Progenitor cell of endocrine pancreas (in vitro differentiated cells): ENCODE data around the gene SCYL3. TPM values are rescaled to one million over a fixed set of nuclear protein-coding genes. Genes with fewer than 3 reads are reported as not detected.

Experiments
- DNase-seq: peaks from one replicate; pipeline ENCODE4 v3.0.0; 2021; ENCODE audit warnings: low spot score; ENCODE audit not compliant: unreplicated experiment
- H3K27ac Mint-ChIP-seq: 2 replicates; pipeline ENCODE4 v1.8.0; 2021; ENCODE audit warnings: mild to moderate bottlenecking, moderate library complexity, mixed read lengths
- H3K27me3 Mint-ChIP-seq: 2 replicates; pipeline ENCODE4 v1.8.0; 2021; ENCODE audit warnings: mixed read lengths
- H3K36me3 Mint-ChIP-seq: 2 replicates; pipeline ENCODE4 v1.8.0; 2022; ENCODE audit warnings: mixed read lengths; ENCODE audit not compliant: insufficient read depth
- H3K4me1 Mint-ChIP-seq: 2 replicates; pipeline ENCODE4 v1.8.0; 2021; ENCODE audit warnings: low read depth, mixed read lengths
- H3K4me3 Mint-ChIP-seq: 2 replicates; pipeline ENCODE4 v1.8.0; 2021; ENCODE audit warnings: low read depth, mild to moderate bottlenecking, moderate library complexity, mixed read lengths
- H3K9me3 Mint-ChIP-seq: 2 replicates; pipeline ENCODE4 v1.8.0; 2021; ENCODE audit warnings: low read depth, mixed read lengths
- total RNA-seq: library from RNA; stranded (reverse); gene quantifications from 2 replicates; pipeline ENCODE4 v1.2.1, GENCODE V29; 2021
- TF ChIP-seq, protein P1 (sequence below): fragments of 200-600 bp; sonication (generic); IDR thresholded peaks from one replicate; pipeline ENCODE4 v1.5.0; 2021; ENCODE audit warnings: antibody characterized with exemption, mild to moderate bottlenecking; ENCODE audit not compliant: unreplicated experiment

SCYL3 gene
- total RNA-seq, 1 donor from 2014 or later = 14.8 TPM

- no peak for DNase-seq
- Mint-ChIP-seq H3K4me3 (no peak overlapping the region), H3K36me3 (no peaks in the 10 kb centered on the region), H3K4me1 (peaks cover 7% of the 10 kb centered on the region), H3K27ac (no peak overlapping the region), H3K27me3 (no peaks in the 10 kb centered on the region), H3K9me3 (no peaks in the 10 kb centered on the region)
- TF ChIP-seq, protein P1, sequence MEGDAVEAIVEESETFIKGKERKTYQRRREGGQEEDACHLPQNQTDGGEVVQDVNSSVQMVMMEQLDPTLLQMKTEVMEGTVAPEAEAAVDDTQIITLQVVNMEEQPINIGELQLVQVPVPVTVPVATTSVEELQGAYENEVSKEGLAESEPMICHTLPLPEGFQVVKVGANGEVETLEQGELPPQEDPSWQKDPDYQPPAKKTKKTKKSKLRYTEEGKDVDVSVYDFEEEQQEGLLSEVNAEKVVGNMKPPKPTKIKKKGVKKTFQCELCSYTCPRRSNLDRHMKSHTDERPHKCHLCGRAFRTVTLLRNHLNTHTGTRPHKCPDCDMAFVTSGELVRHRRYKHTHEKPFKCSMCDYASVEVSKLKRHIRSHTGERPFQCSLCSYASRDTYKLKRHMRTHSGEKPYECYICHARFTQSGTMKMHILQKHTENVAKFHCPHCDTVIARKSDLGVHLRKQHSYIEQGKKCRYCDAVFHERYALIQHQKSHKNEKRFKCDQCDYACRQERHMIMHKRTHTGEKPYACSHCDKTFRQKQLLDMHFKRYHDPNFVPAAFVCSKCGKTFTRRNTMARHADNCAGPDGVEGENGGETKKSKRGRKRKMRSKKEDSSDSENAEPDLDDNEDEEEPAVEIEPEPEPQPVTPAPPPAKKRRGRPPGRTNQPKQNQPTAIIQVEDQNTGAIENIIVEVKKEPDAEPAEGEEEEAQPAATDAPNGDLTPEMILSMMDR = no peak
Measured at GRCh38 chr1:169906938-169907337, 13.2 kb upstream of the SCYL3 start.

DNA sequence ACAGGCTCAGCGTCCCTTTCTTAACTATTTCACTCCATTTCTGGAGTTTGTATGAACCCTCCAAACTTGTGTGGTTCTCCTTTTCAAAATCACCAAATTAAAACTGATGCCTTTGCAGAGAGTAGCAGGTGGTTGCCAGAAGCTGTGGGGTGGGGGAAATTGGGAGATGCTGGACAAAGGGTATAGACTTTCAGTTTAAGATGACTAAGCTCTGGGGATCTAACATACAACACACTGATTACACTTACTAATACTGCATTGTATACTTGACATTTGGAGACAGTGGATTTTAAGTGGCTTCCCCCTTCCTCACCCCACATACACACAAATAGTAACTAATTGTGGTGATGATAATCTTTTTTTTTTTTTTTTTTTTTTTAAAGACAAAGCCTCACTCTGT, 11.1 kb upstream of the SCYL3 start:
- Mint-ChIP-seq H3K27ac (no peak overlapping the region), H3K4me1 (peaks cover 11% of the 10 kb centered on the region), H3K9me3 (no peaks in the 10 kb centered on the region), H3K27me3 (peaks cover 3% of the 10 kb centered on the region), H3K36me3 (no peaks in the 10 kb centered on the region), H3K4me3 (no peak overlapping the region)
- DNase-seq = no peak
- TF ChIP-seq, protein P1 = no peak

DNA sequence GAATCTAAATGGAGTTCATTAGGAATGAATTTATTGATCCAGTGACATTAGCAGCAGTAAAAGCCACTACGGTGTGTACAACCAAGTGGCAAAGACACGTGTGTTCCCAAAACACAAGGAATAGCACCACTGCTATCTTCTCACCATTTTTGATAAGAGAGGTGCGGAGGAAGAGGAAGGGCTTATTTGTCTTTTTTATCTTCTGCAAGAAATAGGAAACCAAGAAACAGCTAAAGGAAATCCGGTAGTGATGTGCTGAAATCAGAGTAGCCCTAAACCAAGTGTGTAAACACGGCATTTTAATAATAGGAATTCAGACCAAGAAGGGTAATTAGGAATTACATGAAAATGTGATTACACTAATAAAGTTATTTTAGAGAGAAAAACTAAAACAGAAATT, 9.1 kb upstream of the SCYL3 start:
- Mint-ChIP-seq H3K27ac (no peak overlapping the region), H3K4me1 (peaks cover 11% of the 10 kb centered on the region), H3K4me3 (no peak overlapping the region), H3K36me3 (no peaks in the 10 kb centered on the region), H3K9me3 (no peaks in the 10 kb centered on the region), H3K27me3 (peaks cover 7% of the 10 kb centered on the region)
- DNase-seq = no peak
- TF ChIP-seq, protein P1 = no peak

- Mint-ChIP-seq H3K27ac (no peak overlapping the region), H3K4me1 (peaks cover 11% of the 10 kb centered on the region), H3K27me3 (peaks cover 20% of the 10 kb centered on the region), H3K9me3 (no peaks in the 10 kb centered on the region), H3K36me3 (no peaks in the 10 kb centered on the region), H3K4me3 (no peak overlapping the region)
- TF ChIP-seq, protein P1 = no peak
- DNase-seq = no peak
Measured at GRCh38 chr1:169901115-169901514, 7.4 kb upstream of the SCYL3 start.

GRCh38 chr1:169900571-169900970, 6.9 kb upstream of the SCYL3 start:
- H3K9me3 Mint-ChIP-seq = no peaks in the 10 kb centered on the region
- DNase-seq = no peak
- H3K4me3 Mint-ChIP-seq = no peak overlapping the region
- H3K27ac Mint-ChIP-seq = no peak overlapping the region
- peaks cover 11% of the 10 kb centered on the region for H3K4me1 Mint-ChIP-seq
- peaks cover 20% of the 10 kb centered on the region for H3K27me3 Mint-ChIP-seq
- TF ChIP-seq, protein P1 = no peak
- no peaks in the 10 kb centered on the region for H3K36me3 Mint-ChIP-seq
